Caco-2 (cell line): ENCODE data around the gene PRG3. TPM values are rescaled to one million over a fixed set of nuclear protein-coding genes. Genes with fewer than 3 reads are reported as not detected.

Experiments
- BruUV-seq: library from RNA; stranded (reverse); fragments of 400-500 nt; replicated peaks from 2 replicates; lab custom pipeline; 2021; lab: Mats Ljungman, UMichigan
- CTCF ChIA-PET: fragments of 300-600 bp; sonication (Branson Sonifier 250); formaldehyde crosslinking; loops from one replicate; lab custom pipeline; 2022; ENCODE audit warnings: antibody characterized with exemption; lab: Charles Lee
- POLR2A ChIA-PET: fragments of 300-600 bp; sonication (Branson Sonifier 250); formaldehyde crosslinking; loops from one replicate; lab custom pipeline; 2022; ENCODE audit warnings: antibody characterized with exemption; lab: Charles Lee
- DNase-seq, 2 experiments: peaks; one replicate each; pipeline versions ENCODE4 v3.0.0 to v3.0.0-alpha.2; 2020 to 2022
- H3K27me3 ChIP-seq: replicated peaks from 2 replicates; pipeline ENCODE4 v1.6.0; 2011; ENCODE audit warnings: low read length; ENCODE audit not compliant: control insufficient read depth, insufficient read depth
- H3K36me3 ChIP-seq: 2 replicates; pipeline ENCODE4 v1.5.1; 2011; ENCODE audit warnings: low read length; ENCODE audit not compliant: control insufficient read depth, insufficient read depth
- H3K4me1 ChIP-seq: fragments of 250-450 bp; sonication (Bioruptor Pico); 2 replicates; pipeline ENCODE4 v1.5.1; 2020; ENCODE audit warnings: mild to moderate bottlenecking
- H3K4me3 ChIP-seq: 2 replicates; pipeline ENCODE4 v1.5.1; 2011; ENCODE audit warnings: low read depth, mild to moderate bottlenecking, control low read depth, low read length
- H3K9me3 ChIP-seq: fragments of 250-450 bp; sonication (Bioruptor Pico); 2 replicates; pipeline ENCODE4 v1.5.1; 2020; ENCODE audit warnings: mild to moderate bottlenecking, moderate library complexity
- H3K27ac Mint-ChIP-seq: one replicate; pipeline ENCODE4 v1.8.0; 2022; ENCODE audit warnings: mixed read lengths; ENCODE audit not compliant: unreplicated experiment
- H3K27me3 Mint-ChIP-seq: one replicate; pipeline ENCODE4 v1.8.0; 2022; ENCODE audit warnings: mixed read lengths; ENCODE audit not compliant: insufficient read depth, unreplicated experiment
- H3K36me3 Mint-ChIP-seq: one replicate; pipeline ENCODE4 v1.8.0; 2022; ENCODE audit warnings: mild to moderate bottlenecking, mixed read lengths; ENCODE audit not compliant: insufficient read depth, unreplicated experiment
- H3K4me1 Mint-ChIP-seq: one replicate; pipeline ENCODE4 v1.8.0; 2022; ENCODE audit warnings: low read depth, mixed read lengths; ENCODE audit not compliant: unreplicated experiment
- H3K4me3 Mint-ChIP-seq: one replicate; pipeline ENCODE4 v1.8.0; 2022; ENCODE audit warnings: mild to moderate bottlenecking, moderate library complexity, mixed read lengths; ENCODE audit not compliant: unreplicated experiment
- H3K9me3 Mint-ChIP-seq: one replicate; pipeline ENCODE4 v1.8.0; 2022; ENCODE audit warnings: mixed read lengths; ENCODE audit not compliant: unreplicated experiment
- CTCF ChIP-seq, 2 experiments: fragments of 200-600 bp in 1 of 2; IDR thresholded peaks; 1 replicate in 1 of 2; 2 replicates in 1 of 2; pipeline versions ENCODE4 v1.5.1 to v1.8.0; 2011 to 2022; ENCODE audit warnings: antibody characterized with exemption in 1 of 2, control low read depth in 1 of 2, inconsistent platforms in 1 of 2, low read depth in 1 of 2, low read length in 1 of 2, mild to moderate bottlenecking in 1 of 2, moderate library complexity in 1 of 2; ENCODE audit not compliant: insufficient read depth in 1 of 2, severe bottlenecking in 1 of 2, unreplicated experiment in 1 of 2
- intact Hi-C: fragments of 100-400 bp; cut with micrococcal nuclease; formaldehyde crosslinking; loops from one replicate; pipeline ENCODE4 v1.10.0; 2022; ENCODE audit not compliant: unreplicated experiment
- total RNA-seq: library from RNA; stranded (reverse); gene quantifications from 2 replicates; pipeline ENCODE4 v1.2.3, GENCODE V29; 2022

The PRG3 gene
- total RNA-seq, 1 experiment from 2014 or later = not detected

- CTCF ChIA-PET = interaction anchor here (0.6 to 0.8 kb wide), 2 partner anchors 7 to 245 kb away, joined by 4 read pairs; no protein-coding TSS in a partner anchor
Measured at GRCh38 chr11:57353036-57353435, 27.9 kb downstream of the PRG3 start.

GRCh38 chr11:57349491-57350274 is 31.3 kb downstream of the PRG3 start:
- intact Hi-C loops = loop anchor here (5.0 to 10.0 kb wide), 2 partner anchors 53 to 1175 kb away; no protein-coding TSS in a partner anchor
- Histone ChIP-seq H3K9me3 (no peaks in the 10 kb centered on the region), H3K4me3 (no peak overlapping the region), H3K36me3 (no peaks in the 10 kb centered on the region), H3K27me3 (no peaks in the 10 kb centered on the region), H3K4me1 (peaks cover 6% of the 10 kb centered on the region; the same call in 1 of the 2 replicates)
- ChIA-PET CTCF (interaction anchor here (1.2 kb wide), 1 partner anchor 125 kb away, joined by 4 read pairs; no protein-coding TSS in a partner anchor), POLR2A (interaction anchor here (0.7 kb wide), 1 partner anchor 11 kb away, joined by 14 read pairs; no protein-coding TSS in a partner anchor)
- no peak overlapping the region for H3K27ac Mint-ChIP-seq
- BruUV-seq = no TSS peak
- TF ChIP-seq CTCF (IDR thresholded peaks at IDR 0.05; ENCODE audit: insufficient read depth in 1 of 2, low read depth in 1 of 2, low read length in 1 of 2, severe bottlenecking in 1 of 2, unreplicated experiment in 1 of 2) = peak; percentile 30 to 71
- peak in 1 of 2 experiments; percentile 56 for DNase-seq
- no peaks in the 10 kb centered on the region for H3K9me3 Mint-ChIP-seq
- H3K4me1 Mint-ChIP-seq = peaks cover 5% of the 10 kb centered on the region
- no peak overlapping the region for H3K4me3 Mint-ChIP-seq
- H3K36me3 Mint-ChIP-seq = no peaks in the 10 kb centered on the region
- H3K27me3 Mint-ChIP-seq = no peaks in the 10 kb centered on the region

More at GRCh38 chr11:57353036-57353435, 27.9 kb downstream of the PRG3 start:
- TF ChIP-seq CTCF (IDR thresholded peaks at IDR 0.05; ENCODE audit: insufficient read depth in 1 of 2, low read depth in 1 of 2, low read length in 1 of 2, severe bottlenecking in 1 of 2, unreplicated experiment in 1 of 2) = no peak
- H3K4me3 Mint-ChIP-seq = no peak overlapping the region
- H3K36me3 Mint-ChIP-seq = no peaks in the 10 kb centered on the region
- DNase-seq = no peak
- intact Hi-C loops = no loop called here
- Histone ChIP-seq H3K36me3 (no peaks in the 10 kb centered on the region), H3K4me1 (peaks cover 7% of the 10 kb centered on the region), H3K9me3 (no peaks in the 10 kb centered on the region), H3K4me3 (no peak overlapping the region), H3K27me3 (no peaks in the 10 kb centered on the region)
- no peaks in the 10 kb centered on the region for H3K4me1 Mint-ChIP-seq
- POLR2A ChIA-PET = no interaction called here
- BruUV-seq = no TSS peak
- H3K27ac Mint-ChIP-seq = no peak overlapping the region
- H3K27me3 Mint-ChIP-seq = no peaks in the 10 kb centered on the region
- no peaks in the 10 kb centered on the region for H3K9me3 Mint-ChIP-seq

GRCh38 chr11:57348636-57349313 is 32.2 kb downstream of the PRG3 start:
- POLR2A ChIA-PET = no interaction called here
- Histone ChIP-seq H3K27me3 (no peaks in the 10 kb centered on the region), H3K9me3 (no peaks in the 10 kb centered on the region), H3K4me1 (peaks cover 6% of the 10 kb centered on the region; the same call in 1 of the 2 replicates), H3K36me3 (no peaks in the 10 kb centered on the region), H3K4me3 (no peak overlapping the region)
- TF ChIP-seq CTCF (IDR thresholded peaks at IDR 0.05; ENCODE audit: insufficient read depth in 1 of 2, low read depth in 1 of 2, low read length in 1 of 2, severe bottlenecking in 1 of 2, unreplicated experiment in 1 of 2) = no peak
- H3K4me1 Mint-ChIP-seq = peaks cover 5% of the 10 kb centered on the region
- CTCF ChIA-PET = no interaction called here
- no peaks in the 10 kb centered on the region for H3K9me3 Mint-ChIP-seq
- no TSS peak for BruUV-seq
- H3K36me3 Mint-ChIP-seq = no peaks in the 10 kb centered on the region
- intact Hi-C loops = loop anchor here (5.0 to 10.0 kb wide), 2 partner anchors 54 to 1176 kb away; no protein-coding TSS in a partner anchor
- no peaks in the 10 kb centered on the region for H3K27me3 Mint-ChIP-seq
- H3K27ac Mint-ChIP-seq = no peak overlapping the region
- H3K4me3 Mint-ChIP-seq = no peak overlapping the region
- no peak for DNase-seq
